GM19351 (cell line): ENCODE data around the gene KRT17.
"Not testable (repeated sequence)": the region's sequence is repeated elsewhere in the genome, so short reads cannot be mapped to it uniquely, and the experiment has no call there.

Experiments used
- ATAC-seq: cut with Tn5 transposase; IDR thresholded peaks from one replicate; pipeline ENCODE4 v1.9.1; 2021; ENCODE audit warnings: mild to moderate bottlenecking, moderate library complexity; ENCODE audit not compliant: unreplicated experiment

KRT17 gene

DNA sequence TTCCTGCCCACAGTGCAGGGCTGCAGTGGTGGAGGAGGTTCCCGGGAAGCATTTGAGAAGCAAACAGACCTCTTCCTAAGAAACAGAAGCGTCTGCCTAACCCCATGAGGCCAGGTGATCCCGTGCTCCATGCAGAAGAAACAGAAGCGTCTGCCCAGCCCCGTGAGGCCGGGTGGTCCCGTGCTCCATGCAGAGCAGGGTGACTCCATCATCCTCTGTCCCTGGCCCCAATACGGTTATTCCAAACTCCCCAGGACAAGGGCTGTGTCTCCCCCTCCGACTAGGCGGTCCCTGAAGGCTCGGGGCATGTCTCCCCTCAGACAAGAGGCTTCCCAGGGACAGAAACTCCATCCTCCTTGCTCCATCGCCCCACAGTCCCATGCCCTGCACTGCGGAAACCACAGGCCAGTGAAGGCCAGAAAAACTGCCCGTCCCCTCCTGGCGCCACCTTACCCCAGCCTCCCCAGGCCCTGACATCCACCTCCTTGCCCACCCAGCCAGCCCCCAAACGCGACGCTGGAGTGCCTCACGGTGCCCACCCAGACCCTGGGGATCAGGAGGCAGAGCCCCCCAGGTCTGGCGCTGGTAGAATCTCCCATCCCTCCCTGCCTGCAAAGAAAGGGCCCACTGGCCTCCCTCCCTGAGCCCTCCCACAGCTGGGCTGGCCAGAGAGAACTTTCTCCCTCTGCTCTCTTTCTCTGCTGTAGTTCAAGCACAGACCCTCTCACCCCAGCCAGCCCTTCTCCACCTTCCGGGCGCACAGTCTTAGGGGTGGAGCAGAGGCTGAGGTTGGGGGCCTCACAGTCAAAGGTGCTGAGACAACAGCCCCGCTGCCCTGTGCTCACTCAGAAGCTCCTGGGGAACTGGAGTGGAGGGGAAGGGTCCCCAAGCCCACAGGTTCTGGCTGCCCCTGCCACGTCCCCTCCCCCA, 30.6 kb upstream of the KRT17 start:
- ATAC-seq: no peak

- ATAC-seq: no peak
Measured at GRCh38 chr17:41653892-41654677, 29.7 kb upstream of the KRT17 start.

DNA sequence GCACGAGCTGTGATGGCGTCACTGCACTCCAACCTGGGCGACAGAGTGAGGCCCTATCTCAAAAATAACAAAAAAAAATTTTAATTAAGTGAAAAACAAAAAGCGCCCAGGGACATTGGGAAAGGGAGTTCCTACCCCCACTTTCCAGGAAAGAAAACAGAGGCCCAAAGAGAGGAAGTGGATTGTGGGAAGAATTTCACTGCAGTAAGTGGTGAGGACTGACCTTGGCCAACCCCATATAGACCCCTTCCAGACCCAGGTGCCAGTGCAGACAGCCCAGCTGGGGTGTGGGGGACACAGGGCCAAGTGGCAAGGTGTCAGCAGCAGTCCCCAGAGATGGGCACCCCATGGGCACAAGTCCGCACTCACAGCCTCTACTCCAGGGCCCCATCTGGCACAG, 29.0 kb upstream of the KRT17 start:
- ATAC-seq: no peak

- ATAC-seq: no peak
Measured at GRCh38 chr17:41652461-41652970, 28.1 kb upstream of the KRT17 start.

DNA sequence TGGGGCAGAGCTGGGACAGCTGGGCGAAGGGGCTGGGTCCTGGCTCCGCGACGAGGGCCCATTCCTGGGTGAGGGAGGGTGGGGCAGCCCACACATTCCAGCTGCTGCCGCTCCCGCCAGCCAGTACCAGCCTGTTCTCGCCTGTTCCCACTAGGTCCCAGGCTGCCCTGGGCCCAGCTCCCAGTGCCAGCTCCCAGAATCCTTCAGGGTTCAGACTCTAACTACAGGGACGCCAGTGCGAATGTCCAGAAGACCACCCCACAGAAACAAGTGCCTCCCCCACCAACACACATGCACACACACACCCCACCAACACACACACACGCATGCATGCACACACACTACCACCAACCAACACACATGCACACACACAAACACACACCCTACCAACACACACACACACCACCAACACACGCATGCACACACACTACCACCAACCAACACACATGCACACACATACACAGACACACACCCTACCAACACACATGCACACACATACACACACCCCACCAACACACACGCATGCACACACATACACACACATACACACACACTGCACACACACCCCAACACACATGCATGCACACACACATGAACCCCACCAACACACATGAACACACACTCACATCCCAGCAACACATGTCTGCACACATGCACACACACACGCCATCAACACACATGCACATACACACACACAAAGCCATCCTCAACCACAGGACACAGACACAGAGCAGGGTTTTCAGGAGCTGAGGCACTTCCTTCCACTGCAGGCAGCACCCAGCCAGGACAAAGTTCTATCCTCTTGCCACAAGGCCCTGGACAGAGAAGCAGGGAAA, 27.5 kb upstream of the KRT17 start:
- no peak for ATAC-seq

DNA sequence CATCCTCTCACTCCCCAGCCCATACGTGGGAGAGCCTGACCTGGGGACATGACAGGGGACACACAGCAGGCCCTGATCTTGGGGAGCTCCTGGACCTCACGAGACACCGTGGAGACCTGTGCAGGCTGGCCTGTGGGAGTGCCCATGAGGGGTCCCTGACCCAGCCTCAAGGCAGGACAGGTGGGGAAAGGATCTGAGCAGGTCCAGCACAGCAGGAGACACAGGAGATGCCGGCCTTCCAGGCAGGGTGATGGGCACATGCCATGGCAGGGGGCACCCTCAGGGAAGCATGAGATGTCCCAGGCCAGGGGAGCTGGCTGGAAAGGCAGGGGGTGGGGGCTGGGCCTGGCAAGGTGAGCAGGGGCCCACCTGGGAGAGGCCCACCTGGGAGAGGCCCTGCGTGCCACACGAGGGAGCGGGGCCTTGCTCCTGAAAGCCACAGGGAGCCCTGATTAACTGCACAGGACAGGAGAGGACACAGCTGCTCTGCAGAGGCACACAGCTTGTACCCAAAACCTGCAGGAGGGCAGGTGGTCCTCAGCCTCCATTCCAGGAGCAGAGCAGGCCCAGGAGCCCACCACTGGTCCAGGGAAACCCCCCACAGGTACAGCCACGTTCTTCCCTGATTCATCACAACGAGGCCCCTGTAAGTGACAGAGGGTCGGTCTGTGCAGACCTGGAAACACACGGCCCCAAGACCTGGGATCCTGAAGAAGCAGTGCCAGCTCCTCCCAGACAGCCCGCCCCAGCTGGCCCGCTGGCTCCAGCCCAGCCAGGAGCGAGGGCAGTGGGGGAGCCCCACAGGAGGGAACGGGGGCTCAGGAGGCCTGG, 26.6 kb upstream of the KRT17 start:
- ATAC-seq: no peak

DNA sequence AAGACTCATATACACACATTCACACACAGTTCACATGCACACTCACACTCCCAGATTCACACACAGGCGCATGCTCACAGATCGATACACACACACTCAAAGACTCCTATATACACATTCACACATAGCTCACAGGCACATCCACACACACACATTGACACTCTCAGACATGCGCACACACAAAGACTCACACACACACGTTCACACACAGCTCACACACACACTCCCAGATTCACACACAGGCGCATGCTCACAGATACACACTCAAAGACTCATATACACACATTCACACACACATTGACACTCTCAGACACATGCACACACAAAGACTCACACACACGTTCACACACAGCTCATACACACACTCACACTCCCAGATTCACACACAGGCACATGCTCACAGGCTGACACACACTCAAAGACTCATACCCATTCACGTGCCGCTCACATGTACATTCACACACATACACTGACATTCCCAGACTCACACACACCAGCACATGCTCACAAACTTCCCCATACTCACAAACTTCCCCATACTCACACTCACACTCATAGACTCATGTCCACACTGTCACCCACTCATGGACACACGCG, 25.6 kb upstream of the KRT17 start:
- no peak for ATAC-seq

DNA sequence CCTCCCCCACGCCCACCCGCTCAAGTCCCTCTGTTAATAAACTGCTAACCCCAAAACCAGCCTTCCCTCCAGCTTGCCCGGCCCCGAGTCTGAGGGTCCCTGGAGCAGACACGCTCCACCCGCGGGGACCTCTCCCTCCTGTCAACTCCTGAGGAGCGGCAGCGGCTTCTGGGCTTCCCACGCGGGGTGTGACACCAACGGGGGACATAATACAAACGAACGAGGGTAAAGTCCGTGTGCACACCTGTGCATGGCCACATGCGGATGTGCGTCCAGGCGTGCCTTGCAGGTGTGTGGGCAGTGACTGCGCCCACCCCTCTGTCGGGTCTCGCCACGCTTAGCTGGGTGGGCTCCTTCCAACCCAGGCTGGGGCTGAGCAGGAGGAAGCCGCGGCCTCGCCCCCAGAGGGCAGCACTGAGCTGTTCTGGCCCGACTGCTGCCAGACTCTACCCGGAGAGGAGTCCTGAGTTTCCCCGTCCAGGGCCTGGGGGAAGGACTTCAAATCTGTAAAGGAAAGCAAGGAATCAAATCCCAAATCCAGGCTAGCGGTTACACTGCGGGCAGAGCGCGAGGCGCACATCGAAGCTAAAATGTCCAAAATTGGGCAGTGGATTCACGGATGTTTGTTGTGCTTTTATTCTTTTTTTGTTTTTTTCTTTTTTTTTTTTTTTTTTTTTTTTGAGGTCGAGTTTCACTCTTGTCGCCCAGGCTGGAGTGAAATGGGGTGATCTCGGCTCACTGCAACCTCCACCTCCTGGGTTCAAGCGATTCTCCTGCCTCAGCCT, 24.2 kb upstream of the KRT17 start:
- no peak for ATAC-seq

GRCh38 chr17:41647940-41648410, 23.6 kb upstream of the KRT17 start:
- ATAC-seq: no peak

DNA sequence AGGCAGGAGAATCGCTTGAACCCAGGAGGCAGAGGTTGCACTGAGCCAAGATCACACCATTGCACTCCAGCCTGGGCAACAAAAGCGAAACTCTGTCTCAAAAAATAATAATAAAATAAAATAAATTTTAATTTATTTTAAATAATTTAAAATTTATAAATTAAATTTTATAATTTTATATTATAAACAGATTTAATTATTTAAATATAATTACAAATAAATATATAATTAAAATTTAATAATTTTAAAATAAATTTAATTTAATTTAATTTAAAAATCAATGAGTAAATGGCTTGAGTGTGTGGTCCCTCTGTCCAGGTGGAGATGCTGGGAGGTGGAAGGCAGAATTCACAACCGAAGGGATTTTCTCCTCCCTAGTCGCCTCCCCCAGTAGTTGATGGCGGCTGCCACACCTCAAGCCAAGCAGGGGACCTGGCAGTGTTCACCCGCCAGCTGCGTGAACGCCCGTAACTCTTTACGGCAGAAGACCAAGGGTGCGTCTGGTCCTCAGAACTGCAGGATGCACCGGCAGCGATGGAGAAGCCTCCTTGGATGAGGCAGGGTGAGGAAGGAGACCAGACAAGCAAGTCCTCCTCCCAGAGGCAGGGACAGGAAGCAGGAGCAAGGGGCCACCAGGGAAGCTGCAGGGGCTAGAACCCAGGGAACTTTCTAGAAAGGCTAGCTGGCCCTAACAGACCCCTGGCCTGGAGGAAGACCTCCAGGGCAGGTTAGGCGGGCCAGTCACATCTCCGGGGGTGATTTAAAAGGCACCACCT, 22.9 kb upstream of the KRT17 start:
- no peak for ATAC-seq

- no peak for ATAC-seq
Measured at GRCh38 chr17:41642252-41643156, 18.1 kb upstream of the KRT17 start.

DNA sequence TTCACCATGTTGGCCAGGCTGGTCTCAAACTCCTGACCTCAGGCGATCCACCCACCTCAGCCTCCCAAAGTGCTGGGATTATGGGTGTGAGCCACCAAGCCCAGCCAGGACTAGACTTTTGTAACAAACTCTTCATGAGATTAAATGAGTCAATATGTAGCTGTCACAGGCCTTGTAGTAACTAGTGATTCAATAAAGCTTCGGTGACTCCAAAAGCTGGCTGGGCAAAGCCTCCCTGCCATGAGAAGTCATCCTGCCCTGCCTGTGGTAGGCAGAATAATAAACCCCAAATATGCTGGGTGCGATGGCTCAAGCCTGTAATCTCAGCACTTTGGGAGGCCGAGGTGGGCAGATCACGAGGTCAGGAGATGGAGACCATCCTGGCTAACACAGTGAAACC, 16.2 kb upstream of the KRT17 start:
- ATAC-seq: not testable (repeated sequence)

DNA sequence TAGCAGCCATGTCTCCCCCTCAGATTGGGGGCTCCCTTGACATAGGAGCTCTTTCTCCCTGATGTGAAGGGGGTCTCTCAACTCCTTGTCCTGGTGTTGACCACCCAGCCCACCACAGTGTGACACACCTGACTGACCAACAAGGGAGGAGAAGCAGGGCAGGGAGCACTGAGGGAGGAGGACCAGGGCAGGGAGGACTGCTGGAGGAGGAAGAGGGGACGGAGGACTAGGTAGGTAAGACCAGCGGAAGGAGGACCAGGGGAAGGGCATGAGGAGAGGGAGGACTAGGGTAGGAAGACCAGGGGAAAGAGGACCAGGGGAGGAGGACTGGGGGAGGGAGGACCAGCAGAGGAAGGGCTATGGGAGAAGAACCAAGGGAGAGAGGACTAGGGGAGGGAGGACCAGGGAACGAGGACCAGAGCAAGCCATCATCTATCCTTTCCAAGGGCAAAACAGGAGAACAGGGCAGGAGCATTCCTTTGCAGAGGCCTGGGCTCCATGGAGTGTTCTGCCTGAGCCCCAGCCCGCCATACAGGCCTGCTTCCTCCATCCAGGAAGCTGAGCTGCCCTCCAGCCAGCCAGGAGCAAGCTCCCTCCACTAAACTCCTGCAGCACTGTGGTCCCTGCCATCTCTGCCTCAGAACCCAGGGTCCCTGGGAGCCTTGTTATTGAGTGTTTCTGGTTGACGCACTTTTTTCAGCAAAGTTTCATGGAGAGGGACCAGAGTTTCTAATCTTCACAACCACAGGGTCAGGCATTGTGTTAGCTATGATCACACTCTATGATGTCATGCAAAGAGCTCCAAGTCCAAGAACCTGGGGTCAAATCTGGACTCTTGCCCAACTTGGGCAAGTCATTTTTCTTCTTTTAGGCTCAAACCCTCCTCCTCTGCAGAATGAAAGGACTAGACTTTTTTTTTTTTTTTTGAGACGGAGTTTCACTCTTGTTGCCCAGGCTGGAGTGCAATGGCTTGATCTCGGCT, 15.4 kb upstream of the KRT17 start:
- no peak for ATAC-seq

DNA sequence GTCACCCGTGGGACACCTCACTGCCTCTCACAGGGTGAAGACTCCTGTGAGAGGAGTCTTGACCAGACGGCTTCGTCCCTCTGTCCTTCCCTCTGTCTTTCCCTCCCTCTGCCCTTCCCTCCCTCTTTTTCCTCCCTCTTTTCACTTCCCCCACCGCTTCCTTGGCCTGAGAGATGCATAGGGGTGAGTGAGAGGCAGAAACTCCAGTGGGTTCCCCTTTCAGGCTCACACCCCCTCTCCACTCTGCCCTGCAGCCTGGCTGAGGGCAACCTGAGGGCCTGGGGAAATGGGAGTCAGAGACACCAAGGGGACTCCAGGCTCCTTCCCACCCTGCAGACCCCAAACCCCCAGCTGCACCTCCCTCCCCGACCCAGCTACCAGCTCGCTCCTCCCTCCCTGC, 14.6 kb upstream of the KRT17 start:
- ATAC-seq: no peak

DNA sequence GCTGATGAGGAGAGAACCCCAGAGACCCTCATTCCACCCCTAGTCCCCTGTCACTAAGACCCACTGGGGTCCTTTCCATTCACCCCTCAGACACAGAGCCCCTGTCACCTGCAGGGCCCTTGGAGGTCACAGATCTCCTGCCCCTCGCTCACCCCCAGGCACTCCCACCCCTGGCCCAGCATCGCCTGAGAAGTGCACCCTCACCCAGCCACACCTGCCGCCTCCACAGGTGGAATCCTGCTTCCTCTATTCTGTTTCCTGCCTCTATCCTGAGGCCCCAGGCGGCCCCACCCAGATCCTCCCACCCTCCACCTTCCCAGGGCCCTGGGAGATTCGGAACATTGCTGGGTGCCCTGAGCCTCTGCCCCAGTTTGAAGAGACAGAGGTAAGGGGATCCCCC, 13.8 kb upstream of the KRT17 start:
- no peak for ATAC-seq

DNA sequence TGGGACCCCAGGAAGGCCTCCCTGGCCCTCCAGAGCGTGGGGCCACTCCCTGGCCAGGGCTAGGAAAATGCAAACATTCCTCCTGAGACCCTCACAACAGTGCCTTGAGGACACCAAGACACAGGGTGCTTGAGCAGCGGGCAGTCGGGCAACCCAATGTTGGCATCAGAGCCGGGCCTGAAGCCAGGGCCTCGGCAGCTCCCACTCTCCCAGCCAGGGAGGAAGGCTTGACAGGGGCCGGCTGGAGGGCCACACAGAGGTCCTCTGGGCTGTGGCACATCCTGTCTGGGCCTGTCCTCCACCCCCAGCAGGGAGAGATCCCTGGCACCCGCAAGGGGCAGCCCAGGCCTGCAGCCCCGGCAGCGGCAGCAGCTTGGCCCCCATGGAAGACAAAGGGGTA, 12.3 kb upstream of the KRT17 start:
- ATAC-seq: no peak
